Neural crest cell (in vitro differentiated cells): Measurements from ENCODE around the gene CXCL12. TPM values are rescaled to one million over a fixed set of nuclear protein-coding genes. Genes with fewer than 3 reads are reported as not detected.

ENCODE experiments used
- DNase-seq: peaks from one replicate; pipeline ENCODE4 v3.0.0; 2021; ENCODE audit warnings: low read depth, mixed read lengths, low spot score
- H3K27ac Mint-ChIP-seq: one replicate; pipeline ENCODE4 v1.8.0; 2021; ENCODE audit warnings: mild to moderate bottlenecking, mixed read lengths; ENCODE audit not compliant: unreplicated experiment
- H3K27me3 Mint-ChIP-seq: 2 replicates; pipeline ENCODE4 v1.8.0; 2021; ENCODE audit warnings: low read depth, mild to moderate bottlenecking, mixed read lengths
- H3K36me3 Mint-ChIP-seq: 2 replicates; pipeline ENCODE4 v1.8.0; 2021; ENCODE audit warnings: low read depth, mild to moderate bottlenecking, mixed read lengths
- H3K4me1 Mint-ChIP-seq: 2 replicates; pipeline ENCODE4 v1.8.0; 2021; ENCODE audit warnings: mixed read lengths
- H3K4me3 Mint-ChIP-seq: one replicate; pipeline ENCODE4 v1.8.0; 2021; ENCODE audit warnings: mild to moderate bottlenecking, mixed read lengths
- H3K9me3 Mint-ChIP-seq: 2 replicates; pipeline ENCODE4 v1.8.0; 2021; ENCODE audit warnings: mixed read lengths
- CTCF ChIP-seq: fragments of 200-600 bp; sonication (generic); conservative IDR thresholded peaks from 2 replicates; pipeline ENCODE4 v1.5.0; 2021; ENCODE audit warnings: antibody characterized with exemption, mild to moderate bottlenecking
- total RNA-seq: library from RNA; stranded (reverse); gene quantifications from 2 replicates; pipeline ENCODE4 v1.2.1, GENCODE V29; 2021

CXCL12 gene
- total RNA-seq, 1 donor from 2014 or later: 3.6 TPM

GRCh38 chr10:44396671-44397191 is 11.8 kb upstream of the CXCL12 start:
- peaks cover 37% of the 10 kb centered on the region for H3K4me1 Mint-ChIP-seq
- H3K27me3 Mint-ChIP-seq: peaks cover 18% of the 10 kb centered on the region

GRCh38 chr10:44395902-44396670 is 11.2 kb upstream of the CXCL12 start:
- Mint-ChIP-seq H3K27ac (no peak overlapping the region), H3K4me3 (no peak overlapping the region), H3K9me3 (no peaks in the 10 kb centered on the region), H3K36me3 (no peaks in the 10 kb centered on the region), H3K4me1 (peaks cover 36% of the 10 kb centered on the region), H3K27me3 (peaks cover 20% of the 10 kb centered on the region)
- no peak for DNase-seq
- no peak for TF ChIP-seq CTCF

More at GRCh38 chr10:44396671-44397191, 11.8 kb upstream of the CXCL12 start:
- DNase-seq: no peak
- H3K27ac Mint-ChIP-seq: no peak overlapping the region
- H3K4me3 Mint-ChIP-seq: no peak overlapping the region
- no peaks in the 10 kb centered on the region for H3K36me3 Mint-ChIP-seq
- H3K9me3 Mint-ChIP-seq: no peaks in the 10 kb centered on the region
- no peak for TF ChIP-seq CTCF

- Mint-ChIP-seq H3K4me3 (no peak overlapping the region), H3K4me1 (peaks cover 29% of the 10 kb centered on the region), H3K27ac (no peak overlapping the region)
Measured at GRCh38 chr10:44395396-44395795, 10.5 kb upstream of the CXCL12 start.

GRCh38 chr10:44394696-44395381 is 9.9 kb upstream of the CXCL12 start:
- Mint-ChIP-seq H3K4me3 (no peak overlapping the region), H3K27ac (no peak overlapping the region), H3K27me3 (peaks cover 20% of the 10 kb centered on the region), H3K9me3 (no peaks in the 10 kb centered on the region), H3K36me3 (no peaks in the 10 kb centered on the region), H3K4me1 (peaks cover 24% of the 10 kb centered on the region)
- no peak for TF ChIP-seq CTCF
- no peak for DNase-seq

More at GRCh38 chr10:44395396-44395795, 10.5 kb upstream of the CXCL12 start:
- Mint-ChIP-seq H3K9me3 (no peaks in the 10 kb centered on the region), H3K27me3 (peaks cover 20% of the 10 kb centered on the region), H3K36me3 (no peaks in the 10 kb centered on the region)
- TF ChIP-seq CTCF: no peak
- DNase-seq: no peak

GRCh38 chr10:44393834-44394547 is 9.1 kb upstream of the CXCL12 start:
- Mint-ChIP-seq H3K36me3 (no peaks in the 10 kb centered on the region), H3K27ac (no peak overlapping the region), H3K27me3 (peaks cover 18% of the 10 kb centered on the region), H3K4me1 (peaks cover 20% of the 10 kb centered on the region), H3K4me3 (no peak overlapping the region), H3K9me3 (no peaks in the 10 kb centered on the region)
- TF ChIP-seq CTCF: no peak
- DNase-seq: no peak
